SU-DHL-6 (cell line): ENCODE measurements around the gene ID2.
"Not testable (repeated sequence)": the region's sequence is repeated elsewhere in the genome, so short reads cannot be mapped to it uniquely, and the experiment has no call there.

Experiments
- EZH2phosphoT487 ChIP-seq: fragments of 200-600 bp; sonication (generic), shearing (Covaris generic); conservative IDR thresholded peaks from 2 replicates; pipeline ENCODE4 v1.6.1; 2018; ENCODE audit warnings: mild to moderate bottlenecking, antibody characterized with exemption, low read length, moderate library complexity, mixed read lengths
- TF ChIP-seq, protein P1 (sequence below): fragments of 200-600 bp; sonication (generic); IDR thresholded peaks from one replicate; pipeline ENCODE4 v1.5.1; 2017; ENCODE audit warnings: antibody characterized with exemption, mild to moderate bottlenecking, low read length, moderate library complexity; ENCODE audit not compliant: insufficient read depth, poor library complexity, severe bottlenecking

DNA sequence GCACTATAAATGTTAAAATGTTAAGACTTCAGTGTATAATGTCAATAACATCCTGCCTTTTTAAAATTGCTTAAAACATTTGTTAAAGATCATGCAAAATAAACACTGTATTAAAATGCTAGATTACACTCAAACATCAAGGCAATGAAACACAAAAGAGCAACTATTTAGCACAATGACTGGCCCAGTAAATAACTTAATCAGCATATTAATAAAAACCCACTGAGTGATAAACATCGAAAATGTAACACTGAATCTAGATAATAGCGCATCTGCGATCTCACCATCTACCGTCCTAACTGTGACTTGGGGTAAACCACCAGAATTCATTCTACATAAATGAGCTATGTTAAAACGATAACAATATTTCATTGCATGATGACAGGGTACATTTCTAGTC, 47.2 kb downstream of the ID2 start:
- not testable (repeated sequence) for TF ChIP-seq EZH2phosphoT487
- TF ChIP-seq, protein P1, sequence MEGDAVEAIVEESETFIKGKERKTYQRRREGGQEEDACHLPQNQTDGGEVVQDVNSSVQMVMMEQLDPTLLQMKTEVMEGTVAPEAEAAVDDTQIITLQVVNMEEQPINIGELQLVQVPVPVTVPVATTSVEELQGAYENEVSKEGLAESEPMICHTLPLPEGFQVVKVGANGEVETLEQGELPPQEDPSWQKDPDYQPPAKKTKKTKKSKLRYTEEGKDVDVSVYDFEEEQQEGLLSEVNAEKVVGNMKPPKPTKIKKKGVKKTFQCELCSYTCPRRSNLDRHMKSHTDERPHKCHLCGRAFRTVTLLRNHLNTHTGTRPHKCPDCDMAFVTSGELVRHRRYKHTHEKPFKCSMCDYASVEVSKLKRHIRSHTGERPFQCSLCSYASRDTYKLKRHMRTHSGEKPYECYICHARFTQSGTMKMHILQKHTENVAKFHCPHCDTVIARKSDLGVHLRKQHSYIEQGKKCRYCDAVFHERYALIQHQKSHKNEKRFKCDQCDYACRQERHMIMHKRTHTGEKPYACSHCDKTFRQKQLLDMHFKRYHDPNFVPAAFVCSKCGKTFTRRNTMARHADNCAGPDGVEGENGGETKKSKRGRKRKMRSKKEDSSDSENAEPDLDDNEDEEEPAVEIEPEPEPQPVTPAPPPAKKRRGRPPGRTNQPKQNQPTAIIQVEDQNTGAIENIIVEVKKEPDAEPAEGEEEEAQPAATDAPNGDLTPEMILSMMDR, result not testable (repeated sequence)
